Endothelial cell of umbilical vein (primary cell): ENCODE measurements around the gene FBXW4. TPM values are rescaled to one million over a fixed set of nuclear protein-coding genes. Genes with fewer than 3 reads are reported as not detected.

Experiments
- BruUV-seq: library from RNA; stranded (reverse); fragments of 400-500 nt; replicated peaks from 2 replicates; lab custom pipeline; 2021; lab: Mats Ljungman, UMichigan
- CTCF ChIA-PET: fragments of 300-600, 350-600 bp; sonication (Branson Sonifier 250); formaldehyde crosslinking; loops from one replicate; lab custom pipeline; 2021; ENCODE audit warnings: antibody characterized with exemption, inconsistent platforms; lab: Charles Lee
- POLR2A ChIA-PET: fragments of 300-600, 350-600 bp; sonication (Branson Sonifier 250); formaldehyde crosslinking; loops from one replicate; lab custom pipeline; 2021; ENCODE audit warnings: antibody characterized with exemption, inconsistent platforms; lab: Charles Lee
- DNase-seq: peaks from one replicate; pipeline ENCODE4 v3.0.0-alpha.2; 2011; ENCODE audit warnings: low read depth, low spot score
- FAIRE-seq: peaks from 2 replicates; lab custom pipeline; 2011; peaks lifted over from hg19 to GRCh38; lab: Jason Lieb, UNC
- H2AFZ ChIP-seq: 2 replicates; pipeline ENCODE4 v1.6.0; 2012; ENCODE audit warnings: low read depth, low read length, control low read depth, inconsistent platforms
- H3K27ac ChIP-seq: 2 replicates; pipeline ENCODE4 v1.5.1; 2011; ENCODE audit warnings: low read depth, mild to moderate bottlenecking, control low read depth, low read length, moderate library complexity; ENCODE audit not compliant: insufficient read depth
- H3K27me3 ChIP-seq, 2 experiments: 2 replicates each; pipeline versions ENCODE4 v1.6.0 to v1.6.1; 2011; ENCODE audit warnings: low read length in 2 of 2, mixed read lengths in 1 of 2; ENCODE audit not compliant: control insufficient read depth in 2 of 2, insufficient read depth in 2 of 2
- H3K36me3 ChIP-seq, 2 experiments: 2 replicates in 1 of 2; 3 replicates in 1 of 2; pipeline ENCODE4 v1.5.1; 2011; ENCODE audit warnings: low read length in 2 of 2, mild to moderate bottlenecking in 1 of 2, moderate library complexity in 1 of 2; ENCODE audit not compliant: control insufficient read depth in 2 of 2, insufficient read depth in 2 of 2; ENCODE audit errors: extremely low read depth in 1 of 2
- H3K4me1 ChIP-seq: 3 replicates; pipeline ENCODE4 v1.5.1; 2011; ENCODE audit warnings: mild to moderate bottlenecking, low read length; ENCODE audit not compliant: control insufficient read depth, insufficient read depth; ENCODE audit errors: extremely low read depth
- H3K4me2 ChIP-seq: 2 replicates; pipeline ENCODE4 v1.6.1; 2011; ENCODE audit warnings: low read length, control low read depth, mixed read lengths; ENCODE audit not compliant: insufficient read depth
- H3K4me3 ChIP-seq, 3 experiments: fragments of 200-600 bp in 1 of 3; sonication (generic), shearing (Covaris generic) in 1 of 3; replicated peaks in 1 of 3; 2 replicates each; pipeline ENCODE4 v1.5.1; 2011 to 2016; ENCODE audit warnings: control low read depth in 3 of 3, low read length in 3 of 3, mild to moderate bottlenecking in 2 of 3, inconsistent platforms in 1 of 3, low read depth in 1 of 3, moderate library complexity in 1 of 3; ENCODE audit not compliant: insufficient read depth in 1 of 3
- H3K79me2 ChIP-seq: 2 replicates; pipeline ENCODE4 v1.6.0; 2012; ENCODE audit warnings: low read length, inconsistent platforms; ENCODE audit not compliant: control insufficient read depth, insufficient read depth
- H3K9ac ChIP-seq: replicated peaks from 2 replicates; pipeline ENCODE3; 2011; ENCODE audit warnings: low read length, control low read depth; ENCODE audit not compliant: insufficient read depth; ENCODE audit errors: extremely low read depth
- H3K9me1 ChIP-seq: replicated peaks from 3 replicates; pipeline ENCODE4 v1.6.0; 2011; ENCODE audit warnings: mild to moderate bottlenecking, low read length; ENCODE audit not compliant: control insufficient read depth, insufficient read depth; ENCODE audit errors: extremely low read depth
- H3K9me3 ChIP-seq: replicated peaks from 2 replicates; pipeline ENCODE4 v1.5.1; 2012; ENCODE audit warnings: low read length, inconsistent platforms; ENCODE audit not compliant: control insufficient read depth, insufficient read depth
- H4K20me1 ChIP-seq: replicated peaks from 2 replicates; pipeline ENCODE3; 2011; ENCODE audit warnings: mild to moderate bottlenecking, low read length; ENCODE audit not compliant: control insufficient read depth, insufficient read depth; ENCODE audit errors: extremely low read depth
- EZH2 ChIP-seq: IDR thresholded peaks from 2 replicates; pipeline ENCODE4 v1.6.1; 2012; ENCODE audit warnings: borderline replicate concordance, low read depth, mild to moderate bottlenecking, moderate library complexity, low read length, inconsistent platforms; ENCODE audit not compliant: severe bottlenecking
- FOS ChIP-seq: IDR thresholded peaks from 2 replicates; pipeline ENCODE4 v1.6.1; 2011; ENCODE audit warnings: mild to moderate bottlenecking, low read length, moderate library complexity, borderline replicate concordance; ENCODE audit not compliant: insufficient read depth
- GATA2 ChIP-seq: IDR thresholded peaks from 2 replicates; pipeline ENCODE4 v1.7.0; 2011; ENCODE audit warnings: low read depth, mild to moderate bottlenecking, moderate library complexity, mixed read lengths, low read length; ENCODE audit not compliant: insufficient read length, insufficient read depth
- JUN ChIP-seq: IDR thresholded peaks from 2 replicates; pipeline ENCODE4 v1.6.1; 2011; ENCODE audit warnings: borderline replicate concordance, low read depth; ENCODE audit not compliant: insufficient read length, insufficient read depth
- MAX ChIP-seq: IDR thresholded peaks from 2 replicates; pipeline ENCODE4 v1.6.1; 2011; ENCODE audit not compliant: insufficient read depth, insufficient read length
- MYC ChIP-seq: IDR thresholded peaks from one replicate; pipeline ENCODE4 v1.6.1; 2011; ENCODE audit warnings: mild to moderate bottlenecking, low read depth, low read length
- POLR2A ChIP-seq: IDR thresholded peaks from 2 replicates; pipeline ENCODE4 v1.6.1; 2012; ENCODE audit warnings: low read depth, mild to moderate bottlenecking, control low read depth, low read length
- POLR2AphosphoS5 ChIP-seq: IDR thresholded peaks from 2 replicates; pipeline ENCODE4 v1.6.1; 2012; ENCODE audit warnings: low read depth, mild to moderate bottlenecking, control low read depth, low read length, moderate library complexity; ENCODE audit not compliant: insufficient read depth
- dilution Hi-C: fragments of 300-500 bp; cut with MboI; formaldehyde crosslinking; loops from one replicate; pipeline ENCODE4 v1.15.0; 2019; ENCODE audit warnings: low sequenced_read_pairs; ENCODE audit not compliant: extremely low pct_ligation_motif_present
- intact Hi-C: fragments of 100-400 bp; cut with micrococcal nuclease; formaldehyde crosslinking; loops from one replicate; pipeline ENCODE4 v1.10.0; 2022
- polyA plus RNA-seq, 4 experiments: library from polyadenylated mRNA; depleted of rRNA in 3 of 4; stranded (reverse) in 3 of 4; unstranded in 1 of 4; fragments of >200 nt; gene quantifications; 2 replicates each; pipeline versions ENCODE4 v1.2.1 to v1.2.3, GENCODE V29; 2011 to 2012; ENCODE audit warnings: missing spikeins in 1 of 4
- total RNA-seq: library from RNA; stranded (reverse); gene quantifications from 2 replicates; pipeline ENCODE4 v1.2.3, GENCODE V29; 2021
- TF ChIP-seq, protein P1 (sequence below), 2 donors: IDR thresholded peaks; 1 replicate in 1 of 2; 2 replicates in 1 of 2; pipeline ENCODE4 v1.5.1; 2011; ENCODE audit warnings: low read length in 2 of 2, mild to moderate bottlenecking in 2 of 2, moderate library complexity in 2 of 2, control low read depth in 1 of 2, inconsistent platforms in 1 of 2, low read depth in 1 of 2; ENCODE audit not compliant: insufficient read depth in 1 of 2; ENCODE audit errors: extremely low read depth in 1 of 2

The FBXW4 gene
- total and polyA plus RNA-seq, 2 donors (not counting 3 experiments of a cell fraction or from before 2014, with no cell fraction given), result 20.8 to 21.1 TPM

DNA sequence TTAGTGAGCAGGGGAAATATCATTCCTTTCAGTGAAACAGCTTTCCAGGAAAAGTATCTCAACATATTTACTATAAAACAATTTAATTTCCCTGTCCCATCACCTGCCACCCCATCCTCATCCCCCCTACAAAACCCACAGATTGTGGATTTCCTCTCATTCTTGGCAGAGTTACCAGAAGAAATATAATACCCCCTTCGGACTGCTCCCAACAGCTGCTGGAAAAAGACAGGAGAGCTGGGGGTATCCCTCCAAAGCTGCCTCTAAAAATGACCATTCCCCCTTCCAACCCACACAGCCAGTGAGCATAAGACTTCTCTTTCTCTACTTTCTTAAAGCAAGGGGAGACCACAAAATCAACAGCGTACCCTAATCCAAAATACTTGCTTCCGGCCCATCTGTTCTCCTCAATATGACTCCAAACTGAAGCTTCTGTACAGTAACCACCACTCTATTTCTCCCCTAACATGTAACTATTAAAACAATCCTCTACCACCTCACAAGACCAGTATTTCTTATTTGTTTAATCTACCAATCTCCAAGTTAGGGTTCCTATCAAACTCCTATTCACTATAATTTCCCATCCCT, 7.8 kb downstream of the FBXW4 start:
- FAIRE-seq, result no peak
- intact Hi-C loops (no loop called here), dilution Hi-C loops (no loop called here)
- H4K20me1 ChIP-seq, result no peaks in the 10 kb centered on the region
- ChIA-PET CTCF (no interaction called here), POLR2A (no interaction called here)
- peaks cover 3% of the 10 kb centered on the region for H3K4me1 ChIP-seq
- H3K79me2 ChIP-seq, result peaks cover 5% of the 10 kb centered on the region
- no peak overlapping the region for H3K4me3 ChIP-seq
- H2AFZ ChIP-seq, result no peak overlapping the region
- H3K9ac ChIP-seq, result no peak overlapping the region
- H3K4me2 ChIP-seq, result no peak overlapping the region
- no peaks in the 10 kb centered on the region for H3K9me3 ChIP-seq
- no peaks in the 10 kb centered on the region for H3K36me3 ChIP-seq
- H3K9me1 ChIP-seq, result no peaks in the 10 kb centered on the region
- no TSS peak for BruUV-seq
- H3K27ac ChIP-seq, result no peak overlapping the region
- no peak for DNase-seq
- TF ChIP-seq GATA2 (no peak), MAX (no peak), MYC (no peak), POLR2A (no peak), POLR2AphosphoS5 (no peak), EZH2 (no peak), JUN (no peak), FOS (no peak)
- TF ChIP-seq, protein P1, sequence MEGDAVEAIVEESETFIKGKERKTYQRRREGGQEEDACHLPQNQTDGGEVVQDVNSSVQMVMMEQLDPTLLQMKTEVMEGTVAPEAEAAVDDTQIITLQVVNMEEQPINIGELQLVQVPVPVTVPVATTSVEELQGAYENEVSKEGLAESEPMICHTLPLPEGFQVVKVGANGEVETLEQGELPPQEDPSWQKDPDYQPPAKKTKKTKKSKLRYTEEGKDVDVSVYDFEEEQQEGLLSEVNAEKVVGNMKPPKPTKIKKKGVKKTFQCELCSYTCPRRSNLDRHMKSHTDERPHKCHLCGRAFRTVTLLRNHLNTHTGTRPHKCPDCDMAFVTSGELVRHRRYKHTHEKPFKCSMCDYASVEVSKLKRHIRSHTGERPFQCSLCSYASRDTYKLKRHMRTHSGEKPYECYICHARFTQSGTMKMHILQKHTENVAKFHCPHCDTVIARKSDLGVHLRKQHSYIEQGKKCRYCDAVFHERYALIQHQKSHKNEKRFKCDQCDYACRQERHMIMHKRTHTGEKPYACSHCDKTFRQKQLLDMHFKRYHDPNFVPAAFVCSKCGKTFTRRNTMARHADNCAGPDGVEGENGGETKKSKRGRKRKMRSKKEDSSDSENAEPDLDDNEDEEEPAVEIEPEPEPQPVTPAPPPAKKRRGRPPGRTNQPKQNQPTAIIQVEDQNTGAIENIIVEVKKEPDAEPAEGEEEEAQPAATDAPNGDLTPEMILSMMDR (IDR thresholded peaks at IDR 0.05; ENCODE audit: extremely low read depth in 1 of 2, insufficient read depth in 1 of 2, low read depth in 1 of 2, low read length in 2 of 2), result no peak
- no peaks in the 10 kb centered on the region for H3K27me3 ChIP-seq
